Measurements from ENCODE around the gene MTX1. TPM values are rescaled to one million over a fixed set of nuclear protein-coding genes. Genes with fewer than 3 reads are reported as not detected.

Gene MTX1
- total RNA-seq, 1 donor from 2014 or later: 19.1 TPM

DNA sequence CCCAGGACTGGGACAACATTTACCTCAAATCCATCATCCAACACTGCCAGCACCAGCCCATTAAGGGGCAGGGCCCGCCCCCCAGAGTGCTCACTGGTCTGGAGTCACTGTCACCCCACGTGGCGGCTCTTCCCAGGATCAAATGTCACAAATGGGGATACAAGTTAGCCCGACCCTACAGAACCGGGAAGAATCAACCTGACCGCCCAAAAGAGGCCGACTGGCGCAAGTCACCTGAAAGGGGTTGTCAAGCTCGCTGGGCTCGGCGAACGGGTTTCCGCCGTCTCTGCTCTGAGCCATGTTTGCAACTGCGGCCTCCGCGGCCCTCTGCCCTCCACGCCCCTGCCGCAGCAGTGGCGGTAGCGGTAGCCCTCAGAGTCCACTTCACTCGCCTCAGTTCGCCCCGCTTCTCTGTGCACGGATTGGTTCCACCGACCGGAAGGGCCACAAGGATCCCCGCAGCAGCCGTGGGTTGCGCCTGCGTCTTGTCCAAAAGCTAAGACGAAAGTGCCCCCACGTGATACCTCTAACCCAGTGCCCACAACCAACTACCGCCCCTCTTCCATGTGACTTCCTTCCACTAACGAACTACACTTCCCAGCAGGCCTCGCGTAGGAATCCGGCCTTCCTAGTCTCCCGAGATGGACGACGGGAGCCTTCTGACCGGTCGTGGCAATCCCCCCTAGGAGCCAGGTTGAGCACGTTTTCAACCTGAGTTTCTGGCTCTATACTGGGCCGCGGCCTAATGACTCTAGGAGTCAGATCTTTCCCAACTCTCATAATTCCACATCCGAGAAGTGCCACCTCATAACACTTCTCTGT lies 53.6 kb downstream of the MTX1 start, which contains the start of gene SCAMP3:
Gene SCAMP3, minus strand, starts transcription at position 509 of the 822 bp plus-strand sequence. Its CDS starts 209 bp downstream, at position 300.
- DNase-seq: peak; percentile 98

DNA sequence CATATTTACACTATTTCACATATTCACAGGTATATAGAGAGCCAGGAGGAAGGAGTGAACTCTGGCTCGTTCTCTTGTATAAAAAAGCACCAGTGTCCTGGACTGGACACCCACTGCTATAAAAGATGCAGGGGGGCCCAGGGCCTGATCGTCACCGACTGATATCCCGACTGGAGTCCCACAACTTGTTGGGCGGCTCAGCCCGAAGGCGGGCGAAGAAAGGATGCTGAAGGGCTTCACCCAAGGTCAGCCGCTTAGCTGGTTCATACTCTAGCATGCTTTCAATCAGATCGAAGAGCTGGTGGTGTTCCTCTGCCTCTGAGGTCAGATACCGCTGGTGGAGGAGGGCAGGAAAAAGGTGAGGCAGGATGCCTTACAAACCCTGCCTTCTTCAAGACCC lies 54.6 kb downstream of the MTX1 start:
- no peak for DNase-seq

Other genes with a start within 250 kb of the MTX1 start
- 14.6 TPM for gene PYGO2, start 246.9 kb upstream of the MTX1 start, total RNA-seq
- 42.9 TPM for gene SHC1, start 237.9 kb upstream of the MTX1 start, total RNA-seq
- gene CKS1B, start 234.0 kb upstream of the MTX1 start, total RNA-seq: 43.1 TPM
- 13.2 TPM for gene FLAD1, start 225.4 kb upstream of the MTX1 start, total RNA-seq
- not detected for gene LENEP, start 215.1 kb upstream of the MTX1 start, total RNA-seq
- 25.5 TPM for gene ZBTB7B, start 205.9 kb upstream of the MTX1 start, total RNA-seq
- 0.49 TPM for gene DCST2, start 174.9 kb upstream of the MTX1 start, total RNA-seq
- 0.10 TPM for gene DCST1, start 174.9 kb upstream of the MTX1 start, total RNA-seq
- 46.0 TPM for gene ADAM15, start 157.4 kb upstream of the MTX1 start, total RNA-seq
- gene EFNA4, start 145.0 kb upstream of the MTX1 start, total RNA-seq: 9.0 TPM
- 10.9 TPM for gene EFNA3, start 129.9 kb upstream of the MTX1 start, total RNA-seq
- 45.1 TPM for gene EFNA1, start 80.8 kb upstream of the MTX1 start, total RNA-seq
- gene SLC50A1, start 72.8 kb upstream of the MTX1 start, total RNA-seq: 18.5 TPM
- 10.0 TPM for gene DPM3, start 68.2 kb upstream of the MTX1 start, total RNA-seq
- gene KRTCAP2, start 35.4 kb upstream of the MTX1 start, total RNA-seq: 67.5 TPM
- 0.20 TPM for gene TRIM46, start 34.8 kb upstream of the MTX1 start, total RNA-seq
- 32.5 TPM for gene THBS3, start 798 bp upstream of the MTX1 start, total RNA-seq
- gene ENTREP3, start 46.8 kb downstream of the MTX1 start, total RNA-seq: 4.5 TPM
- gene SCAMP3, start 53.7 kb downstream of the MTX1 start, total RNA-seq: 23.7 TPM
- 28.8 TPM for gene CLK2, start 64.8 kb downstream of the MTX1 start, total RNA-seq
- 1.7 TPM for gene HCN3, start 68.8 kb downstream of the MTX1 start, total RNA-seq
- gene PKLR, start 92.7 kb downstream of the MTX1 start, total RNA-seq: 0.20 TPM
- gene FDPS, start 100.2 kb downstream of the MTX1 start, total RNA-seq: 139 TPM
- 15.0 TPM for gene RUSC1, start 112.2 kb downstream of the MTX1 start, total RNA-seq

All from skin of body (tissue), 2 donors.